Measurements from ENCODE around the gene ARPC3. TPM values are rescaled to one million over a fixed set of nuclear protein-coding genes. Genes with fewer than 3 reads are reported as not detected.

Gene ARPC3
- total RNA-seq (2014; rRNA removed; shearing (Covaris generic)) (378 and 411 TPM in 2 replicates), polyA plus RNA-seq (2016; fragmentation: Nextera tagmentation; extraction: Ambion mirVana) (296 and 356 TPM in 2 replicates)
- long read RNA-seq, transcript ARPC3-201 (7 exons, 1,014 nt) = major isoform, 144 of 153 reads
- long read RNA-seq, partial matches to known transcripts = 4 of 153 reads
- long read RNA-seq, other reads (novel, unspliced or antisense) = 5 of 153 reads

DNA sequence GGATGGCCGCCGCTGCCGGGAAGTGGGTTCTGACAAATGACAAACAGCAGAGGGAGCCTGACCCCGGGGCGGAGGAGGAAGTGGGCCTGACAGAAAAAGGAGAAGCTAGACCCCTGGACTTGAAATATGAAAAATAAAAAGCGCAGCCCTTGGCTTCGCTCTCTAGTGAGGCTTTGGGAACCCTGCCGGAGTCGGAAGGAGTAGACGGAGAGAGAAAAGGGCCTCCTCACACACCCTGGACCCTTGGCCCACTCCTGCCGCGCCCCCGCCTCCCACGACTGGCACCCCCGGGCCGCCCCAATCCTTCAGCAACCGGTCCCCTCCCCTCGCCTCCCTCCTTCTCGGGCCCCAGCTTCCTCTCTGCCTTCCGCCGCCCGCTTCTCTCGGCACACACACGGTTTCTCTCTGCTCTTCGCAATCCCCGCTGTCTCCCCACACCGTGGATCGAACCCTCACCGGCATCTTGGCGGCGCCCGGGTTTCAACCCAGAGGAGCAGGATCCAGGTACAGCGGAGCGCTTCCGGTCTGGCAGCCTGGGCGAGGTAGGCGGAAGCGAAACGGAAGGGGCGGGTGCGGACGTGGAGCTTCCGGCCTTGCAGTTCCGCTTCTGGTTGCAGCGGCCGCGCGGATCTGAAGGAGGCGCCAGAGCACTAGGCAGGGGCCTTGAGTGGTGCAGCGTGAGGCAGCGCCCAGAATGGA lies at the start of gene ARPC3:
Gene ARPC3, minus strand, starts transcription at position 539 of the 699 bp plus-strand sequence. Its CDS starts 77 bp downstream, at position 462.
- H3K9me3 Mint-ChIP-seq = no peaks in the 10 kb centered on the region
- TF ChIP-seq, protein P1, sequence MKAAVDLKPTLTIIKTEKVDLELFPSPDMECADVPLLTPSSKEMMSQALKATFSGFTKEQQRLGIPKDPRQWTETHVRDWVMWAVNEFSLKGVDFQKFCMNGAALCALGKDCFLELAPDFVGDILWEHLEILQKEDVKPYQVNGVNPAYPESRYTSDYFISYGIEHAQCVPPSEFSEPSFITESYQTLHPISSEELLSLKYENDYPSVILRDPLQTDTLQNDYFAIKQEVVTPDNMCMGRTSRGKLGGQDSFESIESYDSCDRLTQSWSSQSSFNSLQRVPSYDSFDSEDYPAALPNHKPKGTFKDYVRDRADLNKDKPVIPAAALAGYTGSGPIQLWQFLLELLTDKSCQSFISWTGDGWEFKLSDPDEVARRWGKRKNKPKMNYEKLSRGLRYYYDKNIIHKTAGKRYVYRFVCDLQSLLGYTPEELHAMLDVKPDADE (IDR thresholded peaks at IDR 0.05) = peak; percentile 74
- TF ChIP-seq, protein P2, sequence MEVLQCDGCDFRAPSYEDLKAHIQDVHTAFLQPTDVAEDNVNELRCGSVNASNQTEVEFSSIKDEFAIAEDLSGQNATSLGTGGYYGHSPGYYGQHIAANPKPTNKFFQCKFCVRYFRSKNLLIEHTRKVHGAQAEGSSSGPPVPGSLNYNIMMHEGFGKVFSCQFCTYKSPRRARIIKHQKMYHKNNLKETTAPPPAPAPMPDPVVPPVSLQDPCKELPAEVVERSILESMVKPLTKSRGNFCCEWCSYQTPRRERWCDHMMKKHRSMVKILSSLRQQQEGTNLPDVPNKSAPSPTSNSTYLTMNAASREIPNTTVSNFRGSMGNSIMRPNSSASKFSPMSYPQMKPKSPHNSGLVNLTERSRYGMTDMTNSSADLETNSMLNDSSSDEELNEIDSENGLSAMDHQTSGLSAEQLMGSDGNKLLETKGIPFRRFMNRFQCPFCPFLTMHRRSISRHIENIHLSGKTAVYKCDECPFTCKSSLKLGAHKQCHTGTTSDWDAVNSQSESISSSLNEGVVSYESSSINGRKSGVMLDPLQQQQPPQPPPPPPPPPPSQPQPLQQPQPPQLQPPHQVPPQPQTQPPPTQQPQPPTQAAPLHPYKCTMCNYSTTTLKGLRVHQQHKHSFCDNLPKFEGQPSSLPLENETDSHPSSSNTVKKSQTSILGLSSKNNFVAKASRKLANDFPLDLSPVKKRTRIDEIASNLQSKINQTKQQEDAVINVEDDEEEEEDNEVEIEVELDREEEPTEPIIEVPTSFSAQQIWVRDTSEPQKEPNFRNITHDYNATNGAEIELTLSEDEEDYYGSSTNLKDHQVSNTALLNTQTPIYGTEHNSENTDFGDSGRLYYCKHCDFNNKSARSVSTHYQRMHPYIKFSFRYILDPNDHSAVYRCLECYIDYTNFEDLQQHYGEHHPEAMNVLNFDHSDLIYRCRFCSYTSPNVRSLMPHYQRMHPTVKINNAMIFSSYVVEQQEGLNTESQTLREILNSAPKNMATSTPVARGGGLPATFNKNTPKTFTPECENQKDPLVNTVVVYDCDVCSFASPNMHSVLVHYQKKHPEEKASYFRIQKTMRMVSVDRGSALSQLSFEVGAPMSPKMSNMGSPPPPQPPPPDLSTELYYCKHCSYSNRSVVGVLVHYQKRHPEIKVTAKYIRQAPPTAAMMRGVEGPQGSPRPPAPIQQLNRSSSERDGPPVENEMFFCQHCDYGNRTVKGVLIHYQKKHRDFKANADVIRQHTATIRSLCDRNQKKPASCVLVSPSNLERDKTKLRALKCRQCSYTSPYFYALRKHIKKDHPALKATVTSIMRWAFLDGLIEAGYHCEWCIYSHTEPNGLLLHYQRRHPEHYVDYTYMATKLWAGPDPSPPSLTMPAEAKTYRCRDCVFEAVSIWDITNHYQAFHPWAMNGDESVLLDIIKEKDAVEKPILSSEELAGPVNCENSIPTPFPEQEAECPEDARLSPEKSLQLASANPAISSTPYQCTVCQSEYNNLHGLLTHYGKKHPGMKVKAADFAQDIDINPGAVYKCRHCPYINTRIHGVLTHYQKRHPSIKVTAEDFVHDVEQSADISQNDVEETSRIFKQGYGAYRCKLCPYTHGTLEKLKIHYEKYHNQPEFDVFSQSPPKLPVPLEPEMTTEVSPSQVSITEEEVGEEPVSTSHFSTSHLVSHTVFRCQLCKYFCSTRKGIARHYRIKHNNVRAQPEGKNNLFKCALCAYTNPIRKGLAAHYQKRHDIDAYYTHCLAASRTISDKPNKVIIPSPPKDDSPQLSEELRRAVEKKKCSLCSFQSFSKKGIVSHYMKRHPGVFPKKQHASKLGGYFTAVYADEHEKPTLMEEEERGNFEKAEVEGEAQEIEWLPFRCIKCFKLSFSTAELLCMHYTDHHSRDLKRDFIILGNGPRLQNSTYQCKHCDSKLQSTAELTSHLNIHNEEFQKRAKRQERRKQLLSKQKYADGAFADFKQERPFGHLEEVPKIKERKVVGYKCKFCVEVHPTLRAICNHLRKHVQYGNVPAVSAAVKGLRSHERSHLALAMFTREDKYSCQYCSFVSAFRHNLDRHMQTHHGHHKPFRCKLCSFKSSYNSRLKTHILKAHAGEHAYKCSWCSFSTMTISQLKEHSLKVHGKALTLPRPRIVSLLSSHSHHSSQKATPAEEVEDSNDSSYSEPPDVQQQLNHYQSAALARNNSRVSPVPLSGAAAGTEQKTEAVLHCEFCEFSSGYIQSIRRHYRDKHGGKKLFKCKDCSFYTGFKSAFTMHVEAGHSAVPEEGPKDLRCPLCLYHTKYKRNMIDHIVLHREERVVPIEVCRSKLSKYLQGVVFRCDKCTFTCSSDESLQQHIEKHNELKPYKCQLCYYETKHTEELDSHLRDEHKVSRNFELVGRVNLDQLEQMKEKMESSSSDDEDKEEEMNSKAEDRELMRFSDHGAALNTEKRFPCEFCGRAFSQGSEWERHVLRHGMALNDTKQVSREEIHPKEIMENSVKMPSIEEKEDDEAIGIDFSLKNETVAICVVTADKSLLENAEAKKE (CRISPR knock-in tag; IDR thresholded peaks at IDR 0.05) = no peak
- TF ChIP-seq POLR2AphosphoS5 (IDR thresholded peaks at IDR 0.05; ENCODE audit: low read depth) (peak; percentile 85), CREB1 (CRISPR knock-in tag; IDR thresholded peaks at IDR 0.05; ENCODE audit: low read depth) (peak; percentile 45), JUNB (IDR thresholded peaks at IDR 0.05; ENCODE audit: unreplicated experiment) (no peak)
- TF ChIP-seq, protein P3, sequence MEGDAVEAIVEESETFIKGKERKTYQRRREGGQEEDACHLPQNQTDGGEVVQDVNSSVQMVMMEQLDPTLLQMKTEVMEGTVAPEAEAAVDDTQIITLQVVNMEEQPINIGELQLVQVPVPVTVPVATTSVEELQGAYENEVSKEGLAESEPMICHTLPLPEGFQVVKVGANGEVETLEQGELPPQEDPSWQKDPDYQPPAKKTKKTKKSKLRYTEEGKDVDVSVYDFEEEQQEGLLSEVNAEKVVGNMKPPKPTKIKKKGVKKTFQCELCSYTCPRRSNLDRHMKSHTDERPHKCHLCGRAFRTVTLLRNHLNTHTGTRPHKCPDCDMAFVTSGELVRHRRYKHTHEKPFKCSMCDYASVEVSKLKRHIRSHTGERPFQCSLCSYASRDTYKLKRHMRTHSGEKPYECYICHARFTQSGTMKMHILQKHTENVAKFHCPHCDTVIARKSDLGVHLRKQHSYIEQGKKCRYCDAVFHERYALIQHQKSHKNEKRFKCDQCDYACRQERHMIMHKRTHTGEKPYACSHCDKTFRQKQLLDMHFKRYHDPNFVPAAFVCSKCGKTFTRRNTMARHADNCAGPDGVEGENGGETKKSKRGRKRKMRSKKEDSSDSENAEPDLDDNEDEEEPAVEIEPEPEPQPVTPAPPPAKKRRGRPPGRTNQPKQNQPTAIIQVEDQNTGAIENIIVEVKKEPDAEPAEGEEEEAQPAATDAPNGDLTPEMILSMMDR (conservative IDR thresholded peaks at IDR 0.05; ENCODE audit: low read depth in 2 of 2) = peak; percentile 64 to 90
- H3K4me3 Mint-ChIP-seq = peak within 1 kb of the TSS; percentile 97
- peak within 1 kb of the TSS; percentile 87 for H3K27ac ChIP-seq (ENCODE audit: low read depth)
- peak; percentile 96 for ATAC-seq
- peak within 1 kb of the TSS; percentile 79 for H3K4me2 ChIP-seq
- H2AFZ ChIP-seq = peak within 1 kb of the TSS; percentile 45; the same call in 1 of the 2 replicates
- H3K36me3 Mint-ChIP-seq (ENCODE audit: low read depth) = peaks cover 36% of the 10 kb centered on the region
- DNase-seq (ENCODE audit: low spot score) = peak; percentile 98
- peaks cover 9% of the 10 kb centered on the region for H3K27me3 Mint-ChIP-seq (ENCODE audit: insufficient read depth, low read depth, poor library complexity)
- H4K20me1 ChIP-seq (replicated peaks; ENCODE audit: insufficient read depth) = peaks cover 14% of the 10 kb centered on the region; the same call in 1 of the 2 replicates
- H3K27ac Mint-ChIP-seq = peak within 1 kb of the TSS; percentile 95
- no peaks in the 10 kb centered on the region for H3K4me1 ChIP-seq (ENCODE audit: insufficient read depth)
- H3K4me1 Mint-ChIP-seq = peaks cover 5% of the 10 kb centered on the region; the same call in 2 of the 3 replicates
- peaks cover 31% of the 10 kb centered on the region for H3K79me2 ChIP-seq (replicated peaks; ENCODE audit: insufficient read depth)
- peaks cover 24% of the 10 kb centered on the region; the same call in 1 of the 2 replicates for H3K36me3 ChIP-seq (ENCODE audit: insufficient read depth)
- peak within 1 kb of the TSS; percentile 83 for H3K4me3 ChIP-seq
- H3F3A ChIP-seq (replicated peaks; ENCODE audit: low read depth) = peaks cover 8% of the 10 kb centered on the region; the same call in 1 of the 2 replicates
- H3K9me2 ChIP-seq (ENCODE audit: insufficient read depth) = no peaks in the 10 kb centered on the region
- no peaks in the 10 kb centered on the region for H3K27me3 ChIP-seq (ENCODE audit: insufficient read depth)

Measured in GM23338 (cell line).